Suprapubic skin (tissue), 4 donors: Measurements from ENCODE around the gene CCDC158.

Experiments used
- EP300 ChIP-seq: sonication (generic); formaldehyde crosslinking; IDR thresholded peaks from one replicate; pipeline ENCODE4 v1.6.1; 2017; ENCODE audit warnings: antibody characterized with exemption
- POLR2A ChIP-seq, 2 donors: fragments of 450-650 bp; IDR thresholded peaks; one replicate each; pipeline ENCODE4 v1.6.1; 2017; ENCODE audit warnings: antibody characterized with exemption in 2 of 2, mild to moderate bottlenecking in 2 of 2, moderate library complexity in 2 of 2
- POLR2AphosphoS5 ChIP-seq, 3 donors: sonication (generic); formaldehyde crosslinking; IDR thresholded peaks; one replicate each; pipeline ENCODE4 v1.6.1; 2017; ENCODE audit warnings: antibody characterized with exemption in 3 of 3

DNA sequence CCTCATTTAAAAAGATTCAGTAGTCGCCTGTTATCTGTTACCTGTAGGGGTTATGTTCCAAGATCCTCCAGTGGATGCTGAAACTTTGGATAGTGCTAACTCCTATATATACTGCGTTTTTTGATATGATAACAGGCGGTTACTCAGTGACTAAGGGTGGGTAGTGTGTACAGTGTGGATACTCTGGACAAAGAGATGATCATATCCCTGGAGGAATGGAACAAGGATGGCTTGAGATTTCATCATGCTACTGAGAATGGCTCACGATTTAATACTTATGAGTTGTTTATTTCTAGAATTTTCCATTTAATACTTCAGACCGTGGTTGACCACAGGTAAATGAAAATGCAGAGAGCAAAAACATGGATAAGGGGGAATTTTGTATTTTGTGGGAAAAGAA is 147.9 kb downstream of the CCDC158 start:
- TF ChIP-seq POLR2A (IDR thresholded peaks at IDR 0.05), result no peak
- TF ChIP-seq POLR2AphosphoS5 (IDR thresholded peaks at IDR 0.05), result no peak
- TF ChIP-seq EP300, result no peak
